Choroid plexus epithelial cell (primary cell): ENCODE results near the gene ABCF3.

ENCODE experiments used
- DNase-seq: peaks from one replicate; pipeline ENCODE4 v3.0.0-alpha.2; 2010; ENCODE audit warnings: low read depth
- H3K4me3 ChIP-seq: 2 replicates; pipeline ENCODE4 v1.5.1; 2011; ENCODE audit warnings: low read depth, mild to moderate bottlenecking, control low read depth, low read length, moderate library complexity
- CTCF ChIP-seq: conservative IDR thresholded peaks from 2 replicates; pipeline ENCODE4 v1.5.1; 2011; ENCODE audit warnings: low read depth, mild to moderate bottlenecking, control low read depth, inconsistent platforms, low read length, moderate library complexity

The ABCF3 gene

DNA sequence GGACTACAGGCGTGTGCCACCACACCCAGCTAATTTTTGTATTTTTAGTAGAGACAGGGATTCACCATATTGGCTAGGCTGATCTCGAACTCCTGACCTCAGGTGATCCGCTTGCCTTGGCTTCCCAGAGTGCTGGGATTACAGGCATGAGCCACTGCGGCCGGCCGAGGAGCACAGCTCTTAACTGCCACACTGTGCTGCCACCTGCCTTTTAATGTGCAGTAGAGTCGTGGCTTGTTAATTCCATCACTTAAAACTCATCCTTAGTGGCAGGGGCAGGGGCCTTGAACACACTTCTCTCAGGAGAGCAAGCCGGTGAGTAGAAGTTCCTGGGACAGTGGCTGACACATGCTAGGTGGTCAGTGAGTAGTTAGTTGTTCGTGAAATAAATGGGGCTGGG, 12.5 kb downstream of the ABCF3 start:
- no peak for TF ChIP-seq CTCF
- no peak overlapping the region for H3K4me3 ChIP-seq
- no peak for DNase-seq

DNA sequence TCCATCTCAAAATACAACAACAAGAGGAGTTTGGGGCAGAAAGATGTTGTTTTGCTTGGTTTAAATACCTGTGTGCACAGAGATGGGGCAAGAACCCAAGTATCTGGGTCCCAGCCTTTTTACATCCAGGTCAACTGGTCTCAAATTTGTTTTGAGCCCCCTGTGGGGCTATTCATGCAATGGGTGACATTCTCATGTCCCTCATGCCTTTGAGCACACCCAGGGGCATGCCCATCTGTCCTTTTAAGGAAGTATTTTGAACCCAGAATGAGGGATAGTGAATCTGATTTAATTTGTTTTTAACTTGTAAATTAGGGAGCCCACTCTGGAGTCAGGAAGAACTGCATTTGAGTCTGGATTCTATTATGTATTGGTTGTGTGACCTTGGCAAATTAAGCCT, 14.8 kb downstream of the ABCF3 start:
- no peak for DNase-seq
- H3K4me3 ChIP-seq, result no peak overlapping the region
- TF ChIP-seq CTCF, result no peak

GRCh38 chr3:184203526-184203925, 17.5 kb downstream of the ABCF3 start:
- no peak for TF ChIP-seq CTCF

DNA sequence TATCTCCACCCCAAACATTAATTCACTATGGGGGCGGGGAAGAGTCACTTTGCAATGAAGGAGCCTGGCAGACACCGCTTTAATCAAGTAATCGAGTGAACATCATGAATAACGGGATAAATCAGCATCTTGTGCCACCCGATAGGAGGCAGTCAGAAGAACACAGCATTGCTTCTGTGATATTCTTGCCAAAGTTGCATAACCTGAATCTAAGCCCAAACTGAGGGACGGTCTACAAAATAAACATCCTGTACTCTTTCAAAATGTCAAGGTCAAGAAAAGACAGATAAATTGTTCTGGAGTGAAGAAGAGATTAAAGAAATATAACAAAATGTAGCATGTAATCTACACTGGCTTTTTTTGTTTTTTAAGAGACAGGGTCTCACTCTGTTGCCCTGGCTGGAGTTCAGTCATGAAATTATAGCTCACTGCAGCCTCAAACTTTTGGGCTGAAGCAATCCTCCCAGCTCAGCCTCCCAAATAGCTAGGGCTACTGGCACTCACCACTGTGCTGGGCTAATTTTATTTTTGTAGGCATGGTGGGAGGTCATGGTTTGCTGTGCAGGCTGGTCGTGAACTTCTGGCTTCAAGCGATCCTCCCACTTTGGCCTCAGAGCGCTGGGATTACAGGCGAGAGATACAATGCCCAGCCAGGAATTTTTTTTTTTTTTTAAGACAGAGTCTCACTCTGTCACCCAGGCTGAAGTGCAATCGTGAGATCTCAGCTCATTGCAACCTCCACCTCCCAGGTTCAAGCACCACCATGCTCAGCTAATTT, 23.3 kb downstream of the ABCF3 start:
- DNase-seq, result peak; percentile 35
- TF ChIP-seq CTCF, result no peak
- H3K4me3 ChIP-seq, result no peak overlapping the region

More at GRCh38 chr3:184203526-184203925, 17.5 kb downstream of the ABCF3 start:
- no peak overlapping the region for H3K4me3 ChIP-seq
- DNase-seq, result no peak

DNA sequence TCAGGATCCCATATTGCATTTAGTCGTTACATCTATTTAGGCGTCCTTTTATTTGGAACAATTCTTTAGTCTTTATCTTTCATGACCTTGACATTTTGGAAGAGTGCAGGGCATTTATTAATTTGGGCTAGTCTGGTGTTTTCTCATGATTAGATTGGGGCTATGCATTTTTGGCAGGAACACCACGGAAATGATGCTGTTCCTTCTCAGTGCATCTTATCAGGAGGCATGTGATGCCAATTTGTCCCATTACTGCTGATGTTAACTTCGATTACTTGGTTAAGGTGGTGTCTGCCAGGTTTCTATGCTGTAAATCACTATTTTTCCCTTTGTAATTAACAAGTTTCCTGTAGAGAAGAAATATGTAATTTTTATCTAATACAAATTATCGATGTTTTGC, 25.3 kb downstream of the ABCF3 start:
- TF ChIP-seq CTCF, result no peak
- no peak for DNase-seq
- no peak overlapping the region for H3K4me3 ChIP-seq

GRCh38 chr3:184211718-184212117, 25.7 kb downstream of the ABCF3 start:
- H3K4me3 ChIP-seq, result no peak overlapping the region
- TF ChIP-seq CTCF, result no peak
- DNase-seq, result no peak

GRCh38 chr3:184218814-184219213, 32.8 kb downstream of the ABCF3 start:
- no peak overlapping the region for H3K4me3 ChIP-seq
- DNase-seq, result no peak
- TF ChIP-seq CTCF, result no peak
